Thyroid gland (tissue), 4 donors: Measurements from ENCODE around the gene EIF2AK3. TPM values are rescaled to one million over a fixed set of nuclear protein-coding genes. Genes with fewer than 3 reads are reported as not detected.

Experiments
- DNase-seq, 2 donors: peaks; one replicate each; pipeline ENCODE4 v3.0.0-alpha.2; 2019
- H3K27ac ChIP-seq, 3 donors: fragments of 200-600 bp; sonication (generic); 1 replicate in 2 of 3; 2 replicates in 1 of 3; pipeline ENCODE4 v1.5.1; 2016 to 2019; ENCODE audit warnings: mild to moderate bottlenecking in 1 of 3, moderate library complexity in 1 of 3
- H3K27me3 ChIP-seq: fragments of 200-600 bp; sonication (generic); one replicate; pipeline ENCODE4 v1.5.1; 2019
- H3K36me3 ChIP-seq, 2 donors: fragments of 200-600 bp; sonication (generic); one replicate each; pipeline ENCODE4 v1.5.1; 2016 to 2019
- H3K4me1 ChIP-seq, 2 donors: fragments of 200-600 bp; sonication (generic); one replicate each; pipeline ENCODE4 v1.5.1; 2017 to 2019
- H3K4me3 ChIP-seq, 3 donors: fragments of 200-600 bp; sonication (generic); replicated peaks in 1 of 3; 1 replicate in 2 of 3; 2 replicates in 1 of 3; pipeline ENCODE4 v1.5.1; 2016; ENCODE audit warnings: mild to moderate bottlenecking in 1 of 3
- H3K9me3 ChIP-seq: fragments of 200-600 bp; sonication (generic); one replicate; pipeline ENCODE4 v1.5.1; 2017
- POLR2A ChIP-seq, 2 donors: fragments of 450-650 bp; IDR thresholded peaks; one replicate each; pipeline ENCODE4 v1.6.1; 2017; ENCODE audit warnings: antibody characterized with exemption in 2 of 2, mild to moderate bottlenecking in 2 of 2, moderate library complexity in 1 of 2
- WGBS, 2 donors: methylation state at CpG; one replicate each; pipeline ENCODE4 v1.1.5; 2017; 5-methylcytosine and 5-hydroxymethylcytosine counted together
- intact Hi-C: fragments of 100-400 bp; cut with DNase I; formaldehyde crosslinking; loops from one replicate; pipeline ENCODE4 v1.15.1; 2023
- total RNA-seq, 4 donors: library from RNA; depleted of rRNA; stranded (reverse); fragments of >200 nt; gene quantifications; one replicate each; pipeline ENCODE4 v1.2.3, GENCODE V29; 2016
- TF ChIP-seq, protein P1 (sequence below), 6 experiments: fragments of 200-600 bp in 3 of 6; fragments of 450-650 bp in 3 of 6; sonication (generic) in 3 of 6; IDR thresholded peaks; one replicate each; pipeline ENCODE4 v1.5.1; 2016 to 2019; ENCODE audit warnings: antibody characterized with exemption in 6 of 6, mild to moderate bottlenecking in 2 of 6, inconsistent platforms in 1 of 6, moderate library complexity in 1 of 6

EIF2AK3 gene
- total RNA-seq, 4 donors from 2014 or later = 35.3 to 52.1 (median 42.9) TPM

DNA sequence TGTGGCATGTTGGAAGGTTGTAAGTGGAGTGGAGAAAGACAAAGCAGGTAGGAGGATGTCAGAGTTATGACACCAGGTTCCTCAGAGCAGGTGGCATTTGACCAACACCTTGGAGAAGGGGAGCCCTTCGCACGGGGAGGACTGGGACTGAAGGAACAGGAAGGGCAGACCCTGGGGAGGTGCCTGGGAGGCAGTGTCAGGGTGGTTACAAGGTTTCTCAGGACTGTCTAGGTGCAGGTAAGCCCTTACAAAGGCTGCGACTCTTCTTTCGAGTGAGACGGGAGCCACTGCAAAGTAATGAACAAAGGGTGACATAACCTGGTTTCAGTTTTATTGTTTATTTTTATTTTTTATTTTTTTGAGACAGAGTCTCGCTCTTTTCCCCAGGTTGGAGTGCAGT, 84.6 kb downstream of the EIF2AK3 start:
- no peak for TF ChIP-seq POLR2A (IDR thresholded peaks at IDR 0.05)
- TF ChIP-seq, protein P1, sequence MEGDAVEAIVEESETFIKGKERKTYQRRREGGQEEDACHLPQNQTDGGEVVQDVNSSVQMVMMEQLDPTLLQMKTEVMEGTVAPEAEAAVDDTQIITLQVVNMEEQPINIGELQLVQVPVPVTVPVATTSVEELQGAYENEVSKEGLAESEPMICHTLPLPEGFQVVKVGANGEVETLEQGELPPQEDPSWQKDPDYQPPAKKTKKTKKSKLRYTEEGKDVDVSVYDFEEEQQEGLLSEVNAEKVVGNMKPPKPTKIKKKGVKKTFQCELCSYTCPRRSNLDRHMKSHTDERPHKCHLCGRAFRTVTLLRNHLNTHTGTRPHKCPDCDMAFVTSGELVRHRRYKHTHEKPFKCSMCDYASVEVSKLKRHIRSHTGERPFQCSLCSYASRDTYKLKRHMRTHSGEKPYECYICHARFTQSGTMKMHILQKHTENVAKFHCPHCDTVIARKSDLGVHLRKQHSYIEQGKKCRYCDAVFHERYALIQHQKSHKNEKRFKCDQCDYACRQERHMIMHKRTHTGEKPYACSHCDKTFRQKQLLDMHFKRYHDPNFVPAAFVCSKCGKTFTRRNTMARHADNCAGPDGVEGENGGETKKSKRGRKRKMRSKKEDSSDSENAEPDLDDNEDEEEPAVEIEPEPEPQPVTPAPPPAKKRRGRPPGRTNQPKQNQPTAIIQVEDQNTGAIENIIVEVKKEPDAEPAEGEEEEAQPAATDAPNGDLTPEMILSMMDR (IDR thresholded peaks at IDR 0.05) = no peak
- intact Hi-C loops = no loop called here
- H3K4me3 ChIP-seq = no peak overlapping the region
- no peak overlapping the region for H3K27ac ChIP-seq
- no peaks in the 10 kb centered on the region for H3K36me3 ChIP-seq
- DNase-seq = no peak
- H3K9me3 ChIP-seq = no peaks in the 10 kb centered on the region
- 88 to 92% methylated on average over 6 of the region's 6 CpGs for WGBS, 2 donors
- H3K4me1 ChIP-seq = no peaks in the 10 kb centered on the region
- no peaks in the 10 kb centered on the region for H3K27me3 ChIP-seq

GRCh38 chr2:88540346-88540745, 86.9 kb downstream of the EIF2AK3 start:
- Histone ChIP-seq H3K4me1 (no peaks in the 10 kb centered on the region), H3K9me3 (no peaks in the 10 kb centered on the region), H3K27me3 (no peaks in the 10 kb centered on the region), H3K27ac (no peak overlapping the region), H3K4me3 (no peak overlapping the region), H3K36me3 (no peaks in the 10 kb centered on the region)
- no peak for DNase-seq
- intact Hi-C loops = no loop called here
- TF ChIP-seq, protein P1 (IDR thresholded peaks at IDR 0.05) = no peak
- WGBS, 2 donors = 82 to 93% methylated on average over 2 of the region's 2 CpGs

DNA sequence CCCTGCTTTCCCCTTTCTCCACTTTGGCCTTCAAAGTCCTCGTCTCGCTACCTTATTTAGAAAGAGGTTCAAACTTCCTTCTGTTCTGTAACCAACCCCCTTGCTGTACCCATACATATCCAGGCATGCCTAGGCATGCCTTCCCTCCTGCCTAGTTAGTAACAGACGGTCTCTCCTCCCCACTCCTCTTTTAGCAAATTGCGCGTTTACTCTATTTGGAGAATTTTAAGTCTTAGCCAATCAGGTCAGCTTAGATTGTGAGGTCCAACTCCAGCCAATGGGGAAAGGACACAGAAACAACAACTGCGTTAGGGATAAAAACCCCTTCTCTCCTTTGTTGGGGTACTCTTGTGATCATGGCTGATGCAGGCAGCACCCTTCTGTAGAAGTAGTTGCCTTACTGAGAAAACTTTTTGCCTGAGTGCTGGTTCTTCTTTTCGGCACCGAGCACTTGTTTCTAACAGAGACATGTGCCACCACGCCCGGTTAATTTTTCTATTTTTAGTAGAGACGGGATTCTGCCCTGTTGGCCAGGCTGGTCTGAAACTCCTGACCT, 88.8 kb downstream of the EIF2AK3 start:
- no peak overlapping the region for H3K4me3 ChIP-seq
- no peaks in the 10 kb centered on the region for H3K9me3 ChIP-seq
- H3K27me3 ChIP-seq = no peaks in the 10 kb centered on the region
- intact Hi-C loops = no loop called here
- 92 to 95% methylated on average over 11 of the region's 11 CpGs for WGBS, 2 donors
- no peak for TF ChIP-seq POLR2A (IDR thresholded peaks at IDR 0.05)
- TF ChIP-seq, protein P1 (IDR thresholded peaks at IDR 0.05) = no peak
- H3K36me3 ChIP-seq = no peaks in the 10 kb centered on the region
- no peaks in the 10 kb centered on the region for H3K4me1 ChIP-seq
- DNase-seq = no peak
- no peak overlapping the region for H3K27ac ChIP-seq

- WGBS, 2 donors = 47 to 53% methylated on average over 6 of the region's 6 CpGs
- intact Hi-C loops = no loop called here
Measured at GRCh38 chr2:88537640-88538039, 89.6 kb downstream of the EIF2AK3 start.

GRCh38 chr2:88530081-88530480, 97.2 kb downstream of the EIF2AK3 start:
- Histone ChIP-seq H3K27ac (no peak overlapping the region), H3K9me3 (no peaks in the 10 kb centered on the region), H3K4me3 (no peak overlapping the region), H3K27me3 (no peaks in the 10 kb centered on the region), H3K36me3 (no peaks in the 10 kb centered on the region), H3K4me1 (no peaks in the 10 kb centered on the region)
- TF ChIP-seq, protein P1 (IDR thresholded peaks at IDR 0.05) = no peak
- intact Hi-C loops = no loop called here
- no peak for DNase-seq
- 95% methylated on average over 4 of the region's 4 CpGs for WGBS, 2 donors

More at GRCh38 chr2:88537640-88538039, 89.6 kb downstream of the EIF2AK3 start:
- no peaks in the 10 kb centered on the region for H3K36me3 ChIP-seq
- no peak overlapping the region for H3K27ac ChIP-seq
- no peak overlapping the region for H3K4me3 ChIP-seq
- no peak for DNase-seq
- no peaks in the 10 kb centered on the region for H3K4me1 ChIP-seq
- H3K9me3 ChIP-seq = no peaks in the 10 kb centered on the region
- no peaks in the 10 kb centered on the region for H3K27me3 ChIP-seq
- no peak for TF ChIP-seq POLR2A (IDR thresholded peaks at IDR 0.05)
- TF ChIP-seq, protein P1 (IDR thresholded peaks at IDR 0.05) = no peak
